H1 (cell line): ENCODE results near the gene CACNA2D3. TPM values are rescaled to one million over a fixed set of nuclear protein-coding genes. Genes with fewer than 3 reads are reported as not detected.

ENCODE experiments used
- CTCF ChIA-PET: fragments of 300-600 bp; sonication (Branson Sonifier 250); formaldehyde crosslinking; loops from one replicate; lab custom pipeline; 2021; ENCODE audit not compliant: partially characterized antibody; lab: Charles Lee
- POLR2A ChIA-PET: fragments of 300-600 bp; sonication (Branson Sonifier 250); formaldehyde crosslinking; loops from one replicate; lab custom pipeline; 2021; ENCODE audit warnings: inconsistent platforms; ENCODE audit not compliant: partially characterized antibody; lab: Charles Lee
- DNase-seq, 2 experiments: peaks; one replicate each; pipeline versions ENCODE4 v3.0.0 to v3.0.0-alpha.2; 2010 to 2022; ENCODE audit warnings: low spot score in 2 of 2, low read depth in 1 of 2, mixed read lengths in 1 of 2
- FAIRE-seq: peaks from 2 replicates; lab custom pipeline; 2011; peaks lifted over from hg19 to GRCh38; lab: Jason Lieb, UNC
- H2AFZ ChIP-seq: 2 replicates; pipeline ENCODE4 v1.8.1; 2012; ENCODE audit warnings: low read length, inconsistent platforms
- H2AK5ac ChIP-seq: 2 replicates; pipeline ENCODE4 v1.6.1; 2013; ENCODE audit warnings: low read depth, low read length
- H2BK120ac ChIP-seq: replicated peaks from 2 replicates; pipeline ENCODE3; 2013; ENCODE audit warnings: low read depth, low read length, inconsistent platforms
- H2BK12ac ChIP-seq: 2 replicates; pipeline ENCODE4 v1.6.1; 2013; ENCODE audit warnings: low read depth, low read length
- H2BK15ac ChIP-seq: 2 replicates; pipeline ENCODE4 v1.6.1; 2013; ENCODE audit warnings: low read length
- H2BK20ac ChIP-seq: 2 replicates; pipeline ENCODE4 v1.6.1; 2013; ENCODE audit warnings: low read length
- H2BK5ac ChIP-seq: 2 replicates; pipeline ENCODE4 v1.6.1; 2013; ENCODE audit warnings: low read depth, low read length
- H3K14ac ChIP-seq: 2 replicates; pipeline ENCODE4 v1.6.1; 2013; ENCODE audit warnings: inconsistent platforms; ENCODE audit not compliant: insufficient read length
- H3K18ac ChIP-seq: 2 replicates; pipeline ENCODE4 v1.6.1; 2013; ENCODE audit warnings: low read length; ENCODE audit errors: extremely low read depth
- H3K23ac ChIP-seq: 2 replicates; pipeline ENCODE4 v1.6.1; 2013; ENCODE audit warnings: inconsistent platforms; ENCODE audit not compliant: insufficient read length
- H3K23me2 ChIP-seq: 2 replicates; pipeline ENCODE4 v1.6.1; 2013; ENCODE audit warnings: low read depth, low read length
- H3K27ac ChIP-seq: 2 replicates; pipeline ENCODE4 v1.6.1; 2011; ENCODE audit warnings: low read depth, low read length, inconsistent platforms
- H3K27me3 ChIP-seq, 4 experiments: replicated peaks in 1 of 4; 1 replicate in 1 of 4; 2 replicates in 3 of 4; pipeline versions ENCODE4 v1.6.1 to v1.8.1; 2011 to 2013; ENCODE audit warnings: low read length in 3 of 4, mild to moderate bottlenecking in 3 of 4, inconsistent platforms in 2 of 4, mixed read lengths in 2 of 4, moderate library complexity in 1 of 4; ENCODE audit not compliant: control insufficient read depth in 3 of 4, insufficient read depth in 3 of 4; ENCODE audit errors: extremely low read depth in 1 of 4
- H3K36me3 ChIP-seq, 4 experiments: 2 replicates each; pipeline versions ENCODE4 v1.6.1 to v1.8.1; 2011 to 2013; ENCODE audit warnings: mild to moderate bottlenecking in 4 of 4, low read length in 3 of 4, moderate library complexity in 2 of 4, control low read depth in 1 of 4, inconsistent platforms in 1 of 4; ENCODE audit not compliant: insufficient read depth in 4 of 4, control insufficient read depth in 2 of 4
- H3K4ac ChIP-seq: replicated peaks from 2 replicates; pipeline ENCODE3; 2013; ENCODE audit warnings: low read length, low read depth, mixed read lengths, inconsistent platforms; ENCODE audit not compliant: insufficient read length
- H3K4me1 ChIP-seq, 4 experiments: replicated peaks in 1 of 4; 1 replicate in 1 of 4; 2 replicates in 3 of 4; pipeline versions ENCODE4 v1.6.1 to v1.8.1; 2011 to 2013; ENCODE audit warnings: low read length in 3 of 4, inconsistent platforms in 2 of 4, mixed read lengths in 1 of 4; ENCODE audit not compliant: insufficient read depth in 4 of 4, control insufficient read depth in 3 of 4
- H3K4me2 ChIP-seq, 2 experiments: 2 replicates each; pipeline versions ENCODE4 v1.6.1 to v1.8.1; 2011 to 2013; ENCODE audit warnings: low read depth in 2 of 2, low read length in 2 of 2, control low read depth in 1 of 2, inconsistent platforms in 1 of 2, mild to moderate bottlenecking in 1 of 2; ENCODE audit not compliant: insufficient read depth in 1 of 2
- H3K4me3 ChIP-seq, 4 experiments: fragments of 200-600, 300-600 bp in 1 of 4; sonication (generic), shearing (Covaris generic), sonication (Bioruptor Twin) in 1 of 4; 2 replicates each; pipeline versions ENCODE4 v1.5.1 to v1.8.1; 2011 to 2016; ENCODE audit warnings: low read length in 4 of 4, low read depth in 3 of 4, control low read depth in 2 of 4, inconsistent platforms in 2 of 4, mild to moderate bottlenecking in 2 of 4, mixed read lengths in 1 of 4, moderate library complexity in 1 of 4; ENCODE audit not compliant: insufficient read depth in 2 of 4; ENCODE audit errors: extremely low read depth in 1 of 4
- H3K56ac ChIP-seq: replicated peaks from 2 replicates; pipeline ENCODE3; 2013; ENCODE audit warnings: low read depth, mild to moderate bottlenecking, mixed read lengths, low read length, inconsistent platforms; ENCODE audit not compliant: insufficient read length
- H3K79me1 ChIP-seq: 2 replicates; pipeline ENCODE4 v1.6.1; 2013; ENCODE audit warnings: low read depth, low read length, control low read depth
- H3K79me2 ChIP-seq, 2 experiments: 2 replicates each; pipeline versions ENCODE4 v1.6.1 to v1.8.1; 2012 to 2013; ENCODE audit warnings: low read length in 2 of 2, mild to moderate bottlenecking in 2 of 2, inconsistent platforms in 1 of 2; ENCODE audit not compliant: insufficient read depth in 2 of 2, control insufficient read depth in 1 of 2
- H3K9ac ChIP-seq, 4 experiments: replicated peaks in 1 of 4; 1 replicate in 1 of 4; 2 replicates in 3 of 4; pipeline versions ENCODE4 v1.6.1 to v1.8.1; 2011 to 2013; ENCODE audit warnings: low read depth in 3 of 4, low read length in 3 of 4, control low read depth in 2 of 4, mild to moderate bottlenecking in 2 of 4, moderate library complexity in 2 of 4, inconsistent platforms in 1 of 4; ENCODE audit errors: extremely low read depth in 1 of 4
- H3K9me3 ChIP-seq, 2 experiments: 2 replicates each; pipeline versions ENCODE4 v1.6.1 to v1.8.1; 2012 to 2013; ENCODE audit warnings: mild to moderate bottlenecking in 2 of 2, moderate library complexity in 2 of 2, control low read depth in 1 of 2, inconsistent platforms in 1 of 2, low read depth in 1 of 2, low read length in 1 of 2, mixed read lengths in 1 of 2; ENCODE audit not compliant: insufficient read depth in 2 of 2
- H4K20me1 ChIP-seq, 2 experiments: replicated peaks in 1 of 2; 2 replicates each; pipeline versions ENCODE3 to v1.8.1; 2011 to 2013; ENCODE audit warnings: inconsistent platforms in 2 of 2, low read length in 2 of 2, mild to moderate bottlenecking in 1 of 2; ENCODE audit not compliant: insufficient read depth in 2 of 2, control insufficient read depth in 1 of 2
- H4K5ac ChIP-seq: 2 replicates; pipeline ENCODE4 v1.6.1; 2013; ENCODE audit warnings: low read length, low read depth, mixed read lengths, inconsistent platforms; ENCODE audit not compliant: insufficient read length
- H4K8ac ChIP-seq: 2 replicates; pipeline ENCODE4 v1.8.0; 2013; ENCODE audit warnings: mild to moderate bottlenecking, moderate library complexity, low read length, inconsistent platforms; ENCODE audit not compliant: insufficient read depth; ENCODE audit errors: extremely low read depth
- H4K91ac ChIP-seq: replicated peaks from 2 replicates; pipeline ENCODE3; 2013; ENCODE audit warnings: low read length, mixed read lengths, inconsistent platforms; ENCODE audit not compliant: insufficient read length
- BACH1 ChIP-seq: IDR thresholded peaks from 2 replicates; pipeline ENCODE4 v1.6.1; 2012; ENCODE audit warnings: low read length, improper control_type of control experiment
- CEBPB ChIP-seq: IDR thresholded peaks from 2 replicates; pipeline ENCODE4 v1.6.1; 2012; ENCODE audit warnings: low read depth, low read length
- CHD1 ChIP-seq: IDR thresholded peaks from 2 replicates; pipeline ENCODE4 v1.6.1; 2012; ENCODE audit warnings: low read depth, low read length, improper control_type of control experiment
- CHD2 ChIP-seq: IDR thresholded peaks from 2 replicates; pipeline ENCODE4 v1.6.1; 2012; ENCODE audit warnings: low read length, improper control_type of control experiment
- FOSL1 ChIP-seq: IDR thresholded peaks from 2 replicates; pipeline ENCODE4 v1.6.1; 2011; ENCODE audit warnings: mild to moderate bottlenecking, low read depth, low read length, moderate library complexity; ENCODE audit not compliant: insufficient read depth
- HDAC6 ChIP-seq: IDR thresholded peaks from one replicate; pipeline ENCODE4 v1.7.1; 2012; ENCODE audit warnings: low read depth, mild to moderate bottlenecking, inconsistent platforms, low read length, moderate library complexity
- JUND ChIP-seq: IDR thresholded peaks from 2 replicates; pipeline ENCODE4 v1.6.1; 2011; ENCODE audit warnings: mild to moderate bottlenecking, improper control_type of control experiment, low read length
- KDM4A ChIP-seq: IDR thresholded peaks from one replicate; pipeline ENCODE4 v1.7.1; 2012; ENCODE audit warnings: low read depth, mild to moderate bottlenecking, moderate library complexity, low read length, inconsistent platforms; ENCODE audit not compliant: severe bottlenecking
- MAFK ChIP-seq: IDR thresholded peaks from 2 replicates; pipeline ENCODE4 v1.6.1; 2012; ENCODE audit warnings: low read depth, mild to moderate bottlenecking, improper control_type of control experiment, low read length
- POLR2A ChIP-seq, 2 experiments: IDR thresholded peaks; 1 replicate in 1 of 2; 2 replicates in 1 of 2; pipeline ENCODE4 v1.6.1; 2011; ENCODE audit warnings: low read depth in 2 of 2, low read length in 2 of 2, mild to moderate bottlenecking in 2 of 2; ENCODE audit errors: control extremely low read depth in 1 of 2
- RAD21 ChIP-seq, 2 experiments: IDR thresholded peaks in 1 of 2; conservative IDR thresholded peaks in 1 of 2; 2 replicates each; pipeline ENCODE4 v1.6.1; 2011; ENCODE audit warnings: low read depth in 2 of 2, low read length in 2 of 2, improper control_type of control experiment in 1 of 2, inconsistent platforms in 1 of 2, mild to moderate bottlenecking in 1 of 2, moderate library complexity in 1 of 2
- SP2 ChIP-seq: IDR thresholded peaks from 2 replicates; pipeline ENCODE4 v1.6.1; 2012; ENCODE audit warnings: mild to moderate bottlenecking, low read length, inconsistent platforms
- TBP ChIP-seq: IDR thresholded peaks from 2 replicates; pipeline ENCODE4 v1.6.1; 2011; ENCODE audit warnings: low read depth, low read length, improper control_type of control experiment
- YY1 ChIP-seq: IDR thresholded peaks from 2 replicates; pipeline ENCODE4 v1.6.1; 2011; ENCODE audit warnings: low read depth, mild to moderate bottlenecking, low read length
- ZNF274 ChIP-seq: IDR thresholded peaks from 2 replicates; pipeline ENCODE4 v1.7.0; 2012; ENCODE audit warnings: low read length, borderline replicate concordance; ENCODE audit errors: extremely low read depth
- WGBS, 2 experiments: shearing (Covaris generic) in 1 of 2; methylation state at CpG; one replicate each; pipeline versions ENCODE4 v1.1.6 to v1.1.7; 2013 to 2015; ENCODE audit warnings: low lambda C conversion rate in 2 of 2, mixed read lengths in 2 of 2, inconsistent platforms in 1 of 2, low coverage in 1 of 2, missing lambda C conversion rate in 1 of 2; ENCODE audit not compliant: insufficient replicate concordance in 2 of 2, insufficient coverage in 1 of 2, insufficient read length in 1 of 2; ENCODE audit errors: extremely low coverage in 1 of 2, missing lambda C conversion rate in 1 of 2; 5-methylcytosine and 5-hydroxymethylcytosine counted together
- polyA plus RNA-seq, 7 experiments: library from polyadenylated mRNA; depleted of rRNA in 3 of 7; stranded (reverse) in 5 of 7; unstranded in 2 of 7; fragments of >200 nt in 5 of 7; fragments of 200-250 nt in 2 of 7; gene quantifications; 1 replicate in 5 of 7; 2 replicates in 1 of 7; 4 replicates in 1 of 7; pipeline versions ENCODE4 v1.2.1 to v1.2.3, GENCODE V29; 2011 to 2013; ENCODE audit warnings: missing spikeins in 2 of 7, mixed read lengths in 2 of 7
- total RNA-seq: library from RNA; stranded (reverse); fragmentation: NEBNext Ultra II Directional; extraction: Animal tissue kit (Norgen Biotek cat#: 25700); gene quantifications from 2 replicates; pipeline ENCODE4 v1.2.1, GENCODE V29; 2021

Gene CACNA2D3
- total and polyA plus RNA-seq, 2 of the 8 experiments (the other 6 are each of a cell fraction or from before 2014, with no cell fraction given), result 1.5 to 1.8 TPM

DNA sequence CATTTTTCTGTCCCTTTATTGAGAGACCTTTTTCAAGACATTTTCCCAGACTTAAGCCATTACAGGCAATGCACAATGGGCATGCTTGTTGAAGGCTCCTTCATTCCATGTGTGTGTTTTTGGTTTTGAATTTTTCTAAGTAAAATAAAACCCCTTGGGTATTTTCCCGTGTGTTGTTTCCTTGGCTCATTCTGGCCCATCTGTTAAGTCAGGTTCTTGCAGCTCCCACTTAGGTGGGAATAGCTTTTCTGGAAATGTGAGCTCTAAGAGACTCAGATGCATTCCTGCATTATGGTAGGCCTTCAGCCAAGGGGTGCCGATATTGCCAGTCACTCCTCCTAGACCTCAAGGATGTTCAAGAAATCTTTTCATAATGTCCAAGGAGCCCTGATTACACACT lies 314.9 kb downstream of the CACNA2D3 start:
- H2BK20ac ChIP-seq, result no peak overlapping the region
- ChIA-PET POLR2A (no interaction called here), CTCF (no interaction called here)
- no peaks in the 10 kb centered on the region for H3K4me1 ChIP-seq
- no peaks in the 10 kb centered on the region for H3K79me1 ChIP-seq
- H3K23me2 ChIP-seq, result no peaks in the 10 kb centered on the region
- no peak overlapping the region for H3K27ac ChIP-seq
- no peak overlapping the region for H4K91ac ChIP-seq
- H3K14ac ChIP-seq, result no peak overlapping the region
- no peak overlapping the region for H3K23ac ChIP-seq
- no peaks in the 10 kb centered on the region for H3K79me2 ChIP-seq
- no peak for DNase-seq
- H3K27me3 ChIP-seq, result no peaks in the 10 kb centered on the region
- no peak overlapping the region for H2BK5ac ChIP-seq
- no peak overlapping the region for H2BK15ac ChIP-seq
- no peaks in the 10 kb centered on the region for H3K9me3 ChIP-seq
- FAIRE-seq, result no peak
- no peak overlapping the region for H4K8ac ChIP-seq
- no peak overlapping the region for H3K18ac ChIP-seq
- TF ChIP-seq CHD2 (no peak), JUND (no peak), CHD1 (no peak), MAFK (no peak), ZNF274 (no peak), CEBPB (no peak), BACH1 (no peak), HDAC6 (no peak), RAD21 (IDR thresholded peaks at IDR 0.05 in 1 of 2, conservative IDR thresholded peaks at IDR 0.05 in 1 of 2; ENCODE audit: low read depth in 2 of 2, low read length in 2 of 2) (no peak), TBP (no peak), KDM4A (no peak), POLR2A (IDR thresholded peaks at IDR 0.05; ENCODE audit: control extremely low read depth in 1 of 2, low read depth in 2 of 2, low read length in 2 of 2) (no peak), FOSL1 (no peak), SP2 (no peak), YY1 (no peak)
- H3K4me3 ChIP-seq, result no peak overlapping the region
- H3K4ac ChIP-seq, result no peak overlapping the region
- no peak overlapping the region for H4K5ac ChIP-seq
- no peaks in the 10 kb centered on the region for H3K36me3 ChIP-seq
- peaks cover 0 to 1% of the 10 kb centered on the region in 2 experiments for H4K20me1 ChIP-seq
- H3K4me2 ChIP-seq, result no peak overlapping the region
- H2AK5ac ChIP-seq, result no peak overlapping the region
- no peak overlapping the region for H2BK12ac ChIP-seq
- no peak overlapping the region for H3K56ac ChIP-seq
- no peak overlapping the region for H2BK120ac ChIP-seq
- no peak overlapping the region for H2AFZ ChIP-seq
- 94% methylated on average over 2 of the region's 2 CpGs; no CpG with 5 or more reads in 1 of the 2 experiments for WGBS, 2 experiments
- no peak overlapping the region for H3K9ac ChIP-seq
